ENCODE results near the gene PKHD1.

The PKHD1 gene, protein sequence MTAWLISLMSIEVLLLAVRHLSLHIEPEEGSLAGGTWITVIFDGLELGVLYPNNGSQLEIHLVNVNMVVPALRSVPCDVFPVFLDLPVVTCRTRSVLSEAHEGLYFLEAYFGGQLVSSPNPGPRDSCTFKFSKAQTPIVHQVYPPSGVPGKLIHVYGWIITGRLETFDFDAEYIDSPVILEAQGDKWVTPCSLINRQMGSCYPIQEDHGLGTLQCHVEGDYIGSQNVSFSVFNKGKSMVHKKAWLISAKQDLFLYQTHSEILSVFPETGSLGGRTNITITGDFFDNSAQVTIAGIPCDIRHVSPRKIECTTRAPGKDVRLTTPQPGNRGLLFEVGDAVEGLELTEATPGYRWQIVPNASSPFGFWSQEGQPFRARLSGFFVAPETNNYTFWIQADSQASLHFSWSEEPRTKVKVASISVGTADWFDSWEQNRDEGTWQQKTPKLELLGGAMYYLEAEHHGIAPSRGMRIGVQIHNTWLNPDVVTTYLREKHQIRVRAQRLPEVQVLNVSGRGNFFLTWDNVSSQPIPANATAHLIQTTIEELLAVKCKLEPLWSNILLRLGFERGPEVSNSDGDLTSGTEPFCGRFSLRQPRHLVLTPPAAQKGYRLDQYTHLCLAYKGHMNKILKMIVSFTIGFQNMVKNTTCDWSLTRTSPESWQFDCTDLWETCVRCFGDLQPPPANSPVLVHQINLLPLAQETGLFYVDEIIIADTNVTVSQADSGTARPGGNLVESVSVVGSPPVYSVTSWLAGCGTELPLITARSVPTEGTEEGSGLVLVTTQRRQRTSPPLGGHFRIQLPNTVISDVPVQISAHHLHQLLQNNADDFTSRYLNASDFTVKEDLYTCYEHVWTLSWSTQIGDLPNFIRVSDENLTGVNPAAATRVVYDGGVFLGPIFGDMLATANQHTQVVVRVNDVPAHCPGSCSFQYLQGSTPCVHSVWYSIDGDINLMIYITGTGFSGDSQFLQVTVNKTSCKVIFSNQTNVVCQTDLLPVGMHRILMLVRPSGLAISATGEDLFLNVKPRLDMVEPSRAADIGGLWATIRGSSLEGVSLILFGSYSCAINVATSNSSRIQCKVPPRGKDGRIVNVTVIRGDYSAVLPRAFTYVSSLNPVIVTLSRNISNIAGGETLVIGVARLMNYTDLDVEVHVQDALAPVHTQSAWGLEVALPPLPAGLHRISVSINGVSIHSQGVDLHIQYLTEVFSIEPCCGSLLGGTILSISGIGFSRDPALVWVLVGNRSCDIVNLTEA (N-terminal part only)

GRCh38 chr6:52087498-52087999 is at the start of gene PKHD1:
Gene PKHD1, minus strand, starts transcription at chr6:52087613. Its CDS starts 2,680 bp downstream, at chr6:52084933.
- H3K9ac ChIP-seq (ENCODE audit: low read depth, low read length): no peak within 1 kb of the TSS
- no peaks in the 10 kb centered on the region for H3K9me3 ChIP-seq (ENCODE audit: control insufficient read depth, insufficient read depth, low read length)
- H3K36me3 ChIP-seq (ENCODE audit: insufficient read depth, low read length): no peaks in the 10 kb centered on the region
- no peaks in the 10 kb centered on the region for H3K4me1 ChIP-seq (ENCODE audit: insufficient read depth, low read length)

- Histone ChIP-seq H3K36me3 (ENCODE audit: insufficient read depth, low read length) (no peaks in the 10 kb centered on the region), H3K4me1 (ENCODE audit: insufficient read depth, low read length) (peaks cover 8% of the 10 kb centered on the region)
Observed at GRCh38 chr6:52136934-52137467, 49.6 kb upstream of the PKHD1 start.

GRCh38 chr6:52136055-52136454 is 48.6 kb upstream of the PKHD1 start:
- H3K4me1 ChIP-seq (ENCODE audit: insufficient read depth, low read length): peaks cover 8% of the 10 kb centered on the region
- no peak overlapping the region for H3K9ac ChIP-seq (ENCODE audit: low read depth, low read length)
- H3K9me3 ChIP-seq (ENCODE audit: control insufficient read depth, insufficient read depth, low read length): no peaks in the 10 kb centered on the region
- H3K36me3 ChIP-seq (ENCODE audit: insufficient read depth, low read length): no peaks in the 10 kb centered on the region

More at GRCh38 chr6:52136934-52137467, 49.6 kb upstream of the PKHD1 start:
- Histone ChIP-seq H3K9me3 (ENCODE audit: control insufficient read depth, insufficient read depth, low read length) (no peaks in the 10 kb centered on the region), H3K9ac (ENCODE audit: low read depth, low read length) (no peak overlapping the region)

GRCh38 chr6:52135217-52135616 is 47.8 kb upstream of the PKHD1 start:
- H3K9ac ChIP-seq (ENCODE audit: low read depth, low read length): no peak overlapping the region
- H3K9me3 ChIP-seq (ENCODE audit: control insufficient read depth, insufficient read depth, low read length): no peaks in the 10 kb centered on the region
- H3K4me1 ChIP-seq (ENCODE audit: insufficient read depth, low read length): peaks cover 11% of the 10 kb centered on the region
- H3K36me3 ChIP-seq (ENCODE audit: insufficient read depth, low read length): no peaks in the 10 kb centered on the region

DNA sequence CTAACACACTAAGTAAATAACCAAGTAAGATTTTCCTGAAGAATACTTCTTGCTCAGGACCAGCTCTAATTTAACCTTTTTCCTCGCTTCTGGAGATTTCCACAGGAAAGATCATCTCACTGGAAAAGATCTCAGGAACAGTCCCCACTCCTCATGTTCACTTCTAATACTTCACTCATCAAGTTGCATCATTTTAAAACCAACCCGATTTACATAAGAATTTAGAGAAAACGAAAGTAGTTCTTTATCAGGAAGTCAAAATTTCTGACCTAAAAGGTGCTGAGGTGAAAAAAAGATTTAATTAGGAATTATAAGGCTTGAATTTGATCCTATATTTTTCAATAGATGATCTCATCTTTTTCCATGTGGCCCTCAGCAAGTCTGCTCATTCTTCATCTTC is 46.6 kb upstream of the PKHD1 start:
- H3K9me3 ChIP-seq (ENCODE audit: control insufficient read depth, insufficient read depth, low read length): no peaks in the 10 kb centered on the region
- no peak overlapping the region for H3K9ac ChIP-seq (ENCODE audit: low read depth, low read length)
- H3K36me3 ChIP-seq (ENCODE audit: insufficient read depth, low read length): no peaks in the 10 kb centered on the region
- H3K4me1 ChIP-seq (ENCODE audit: insufficient read depth, low read length): peaks cover 12% of the 10 kb centered on the region

DNA sequence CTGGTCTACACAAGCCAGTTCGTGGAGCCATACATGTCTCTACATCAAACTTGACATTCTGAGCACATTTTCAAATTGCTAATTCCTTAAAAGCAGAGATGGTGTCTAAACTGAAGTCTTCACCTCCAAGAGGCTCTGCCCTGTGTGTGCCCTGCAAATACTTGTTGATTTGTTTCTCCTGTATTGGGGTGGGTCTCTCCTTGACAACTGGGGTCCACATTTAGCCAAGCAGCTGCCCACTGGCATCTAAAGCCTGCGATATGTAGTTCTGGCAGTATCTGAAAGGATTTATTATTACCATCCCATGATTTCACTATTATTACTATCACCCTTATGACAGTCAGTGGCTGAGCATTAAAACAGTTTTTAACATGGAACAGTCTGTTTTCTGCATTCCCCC is 45.9 kb upstream of the PKHD1 start:
- Histone ChIP-seq H3K36me3 (ENCODE audit: insufficient read depth, low read length) (no peaks in the 10 kb centered on the region), H3K9ac (ENCODE audit: low read depth, low read length) (no peak overlapping the region), H3K9me3 (ENCODE audit: control insufficient read depth, insufficient read depth, low read length) (no peaks in the 10 kb centered on the region), H3K4me1 (ENCODE audit: insufficient read depth, low read length) (peaks cover 12% of the 10 kb centered on the region)

- Histone ChIP-seq H3K36me3 (ENCODE audit: insufficient read depth, low read length) (no peaks in the 10 kb centered on the region), H3K4me1 (ENCODE audit: insufficient read depth, low read length) (peaks cover 8% of the 10 kb centered on the region), H3K9ac (ENCODE audit: low read depth, low read length) (no peak overlapping the region), H3K9me3 (ENCODE audit: control insufficient read depth, insufficient read depth, low read length) (no peaks in the 10 kb centered on the region)
Observed at GRCh38 chr6:52132292-52132691, 44.9 kb upstream of the PKHD1 start.

- H3K36me3 ChIP-seq (ENCODE audit: insufficient read depth, low read length): no peaks in the 10 kb centered on the region
- no peaks in the 10 kb centered on the region for H3K9me3 ChIP-seq (ENCODE audit: control insufficient read depth, insufficient read depth, low read length)
- peaks cover 4% of the 10 kb centered on the region; the same call in 1 of the 2 replicates for H3K4me1 ChIP-seq (ENCODE audit: insufficient read depth, low read length)
- H3K9ac ChIP-seq (ENCODE audit: low read depth, low read length): no peak overlapping the region
Observed at GRCh38 chr6:52130440-52130839, 43.0 kb upstream of the PKHD1 start.

GRCh38 chr6:52127957-52128356 is 40.5 kb upstream of the PKHD1 start:
- Histone ChIP-seq H3K9ac (ENCODE audit: low read depth, low read length) (no peak overlapping the region), H3K4me1 (ENCODE audit: insufficient read depth, low read length) (peaks cover 4% of the 10 kb centered on the region; the same call in 1 of the 2 replicates), H3K9me3 (ENCODE audit: control insufficient read depth, insufficient read depth, low read length) (no peaks in the 10 kb centered on the region), H3K36me3 (ENCODE audit: insufficient read depth, low read length) (no peaks in the 10 kb centered on the region)

DNA sequence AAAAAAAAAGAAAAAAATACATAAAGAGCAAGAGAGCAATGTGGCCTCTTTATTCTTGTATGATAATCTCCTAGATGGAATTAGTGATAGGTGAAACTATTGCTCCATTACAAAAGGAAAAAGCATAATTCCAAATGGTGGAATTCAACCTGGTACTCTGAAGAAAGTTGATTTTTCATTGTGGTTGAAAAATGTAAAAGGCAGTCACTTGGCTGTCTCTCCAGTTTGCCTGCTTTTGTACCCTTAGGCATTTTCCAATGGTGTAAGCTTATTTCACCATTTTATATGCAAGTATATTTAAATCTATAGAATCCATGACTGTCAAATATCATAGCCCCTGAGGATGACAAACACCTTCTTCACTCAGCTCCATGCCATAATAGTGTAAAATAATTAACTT is 38.8 kb upstream of the PKHD1 start:
- H3K9ac ChIP-seq (ENCODE audit: low read depth, low read length): no peak overlapping the region
- H3K9me3 ChIP-seq (ENCODE audit: control insufficient read depth, insufficient read depth, low read length): no peaks in the 10 kb centered on the region; the same call in 1 of the 2 replicates
- H3K4me1 ChIP-seq (ENCODE audit: insufficient read depth, low read length): peaks cover 4% of the 10 kb centered on the region; the same call in 1 of the 2 replicates
- H3K36me3 ChIP-seq (ENCODE audit: insufficient read depth, low read length): no peaks in the 10 kb centered on the region

GRCh38 chr6:52125572-52125971 is 38.2 kb upstream of the PKHD1 start:
- Histone ChIP-seq H3K4me1 (ENCODE audit: insufficient read depth, low read length) (peaks cover 4% of the 10 kb centered on the region; the same call in 1 of the 2 replicates), H3K9ac (ENCODE audit: low read depth, low read length) (no peak overlapping the region), H3K9me3 (ENCODE audit: control insufficient read depth, insufficient read depth, low read length) (no peaks in the 10 kb centered on the region; the same call in 1 of the 2 replicates), H3K36me3 (ENCODE audit: insufficient read depth, low read length) (no peaks in the 10 kb centered on the region)

DNA sequence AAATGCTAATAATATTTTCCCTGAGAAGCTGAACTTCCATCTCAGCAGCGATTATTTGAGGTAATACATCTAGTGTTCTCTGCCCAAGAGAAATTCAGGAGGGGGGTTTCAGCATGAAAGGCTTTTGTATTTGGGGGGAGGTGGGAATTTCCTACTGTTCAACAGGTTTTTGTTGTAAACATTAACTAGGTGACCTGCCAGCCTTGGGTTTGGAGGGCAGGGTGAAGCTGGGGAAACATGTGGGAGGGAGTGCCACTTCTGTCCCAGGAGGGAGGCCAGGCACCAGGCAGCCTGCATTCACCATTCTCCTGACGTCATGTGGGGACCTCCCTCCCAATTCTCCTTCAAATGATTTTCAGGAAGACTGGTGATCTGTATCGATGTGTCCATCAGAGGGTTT is 37.7 kb upstream of the PKHD1 start:
- H3K4me1 ChIP-seq (ENCODE audit: insufficient read depth, low read length): no peaks in the 10 kb centered on the region
- H3K36me3 ChIP-seq (ENCODE audit: insufficient read depth, low read length): no peaks in the 10 kb centered on the region
- no peaks in the 10 kb centered on the region; the same call in 1 of the 2 replicates for H3K9me3 ChIP-seq (ENCODE audit: control insufficient read depth, insufficient read depth, low read length)
- H3K9ac ChIP-seq (ENCODE audit: low read depth, low read length): no peak overlapping the region

DNA sequence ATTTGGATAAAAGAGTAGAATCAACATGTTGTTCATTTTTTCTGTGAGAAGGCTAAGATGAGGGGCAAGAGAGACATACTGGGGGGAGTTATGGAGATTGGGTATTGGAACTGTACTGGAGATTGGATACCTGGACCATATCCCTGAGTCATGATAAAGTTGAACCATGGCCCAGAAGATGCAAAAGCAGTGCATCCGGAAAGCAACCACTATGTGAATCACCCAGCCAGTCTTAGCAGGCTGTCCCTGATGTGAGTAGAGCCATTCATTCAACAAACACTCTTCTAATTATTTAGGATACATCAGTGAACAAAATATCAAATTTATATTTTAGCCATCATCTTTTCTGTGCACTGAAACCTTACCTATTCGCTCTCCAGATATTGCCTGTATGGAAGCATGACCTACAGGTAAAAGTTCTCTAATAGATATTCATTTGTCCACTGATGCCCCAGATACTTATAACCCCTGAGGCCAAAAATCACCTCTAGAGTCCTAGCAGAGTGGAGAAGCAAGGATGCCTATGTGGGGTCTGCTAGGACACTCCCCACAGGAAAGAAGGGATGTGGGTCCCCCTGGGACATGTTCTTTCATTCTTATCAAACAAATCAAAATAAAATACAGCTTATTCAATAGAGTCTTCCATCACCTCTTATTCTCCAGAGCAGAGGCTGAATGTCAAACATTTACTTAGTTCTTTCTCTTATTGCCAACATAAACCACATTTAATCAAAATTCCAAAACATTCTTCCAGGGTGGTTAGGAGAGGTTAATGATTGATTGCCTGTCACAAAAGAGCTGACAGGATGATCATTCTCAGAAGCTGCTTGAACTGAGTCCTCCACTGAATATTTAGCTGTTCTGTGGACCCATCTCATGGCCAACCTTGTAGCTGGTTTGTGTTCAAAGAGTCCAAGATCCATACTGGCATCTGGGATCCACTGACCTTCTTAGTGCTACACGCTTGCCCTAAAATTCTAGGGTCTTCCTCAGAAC is 37.0 kb upstream of the PKHD1 start:
- Histone ChIP-seq H3K9ac (ENCODE audit: low read depth, low read length) (no peak overlapping the region), H3K9me3 (ENCODE audit: control insufficient read depth, insufficient read depth, low read length) (no peaks in the 10 kb centered on the region; the same call in 1 of the 2 replicates), H3K4me1 (ENCODE audit: insufficient read depth, low read length) (no peaks in the 10 kb centered on the region), H3K36me3 (ENCODE audit: insufficient read depth, low read length) (no peaks in the 10 kb centered on the region)
